A673 (cell line): Measurements from ENCODE around the gene CYP24A1. TPM values are rescaled to one million over a fixed set of nuclear protein-coding genes. Genes with fewer than 3 reads are reported as not detected.

ENCODE experiments used
- BruUV-seq: library from RNA; stranded (reverse); fragments of 400-500 nt; replicated peaks from 2 replicates; lab custom pipeline; 2021; lab: Mats Ljungman, UMichigan
- CTCF ChIA-PET: fragments of 300-600 bp; sonication (Branson Sonifier 250); formaldehyde crosslinking; loops from one replicate; lab custom pipeline; 2022; ENCODE audit warnings: antibody characterized with exemption; lab: Charles Lee
- POLR2A ChIA-PET: fragments of 300-600 bp; sonication (Branson Sonifier 250); formaldehyde crosslinking; loops from one replicate; lab custom pipeline; 2022; ENCODE audit warnings: antibody characterized with exemption; ENCODE audit not compliant: low non-redundant PET; lab: Charles Lee
- DNase-seq: peaks from one replicate; pipeline ENCODE4 v3.0.0-alpha.2; 2015; ENCODE audit warnings: low spot score
- H3K27ac ChIP-seq: fragments of 200-600 bp; sonication (generic); 2 replicates; pipeline ENCODE4 v1.5.1; 2016; ENCODE audit warnings: mixed run types, low read depth, mild to moderate bottlenecking, mixed read lengths, antibody characterized with exemption, low read length; ENCODE audit not compliant: poor library complexity, severe bottlenecking
- H3K27me3 ChIP-seq: fragments of 200-600 bp; sonication (generic); replicated peaks from 2 replicates; pipeline ENCODE4 v1.6.1; 2017; ENCODE audit warnings: mixed run types, low read depth, mild to moderate bottlenecking, mixed read lengths, antibody characterized with exemption, low read length; ENCODE audit not compliant: insufficient read depth, poor library complexity
- H3K36me3 ChIP-seq: fragments of 200-600 bp; sonication (generic); 2 replicates; pipeline ENCODE4 v1.6.1; 2016; ENCODE audit warnings: mixed run types, mild to moderate bottlenecking, mixed read lengths, antibody characterized with exemption, low read length; ENCODE audit not compliant: insufficient read depth, poor library complexity, severe bottlenecking
- H3K4me1 ChIP-seq: fragments of 200-600 bp; sonication (generic); 2 replicates; pipeline ENCODE4 v1.6.1; 2017; ENCODE audit warnings: mixed run types, mild to moderate bottlenecking, mixed read lengths, antibody characterized with exemption, low read length; ENCODE audit not compliant: insufficient read depth, poor library complexity, severe bottlenecking
- H3K4me3 ChIP-seq: fragments of 200-600 bp; sonication (generic); 2 replicates; pipeline ENCODE4 v1.5.1; 2016; ENCODE audit warnings: low read depth, mixed run types, mild to moderate bottlenecking, mixed read lengths, low read length; ENCODE audit not compliant: poor library complexity, severe bottlenecking
- H3K9me3 ChIP-seq: fragments of 200-600 bp; sonication (generic); 2 replicates; pipeline ENCODE4 v1.6.1; 2016; ENCODE audit warnings: mixed run types, low read depth, mild to moderate bottlenecking, mixed read lengths, antibody characterized with exemption, low read length; ENCODE audit not compliant: poor library complexity, severe bottlenecking
- CTCF ChIP-seq: fragments of 300-800, 200-600 bp; sonication (generic); conservative IDR thresholded peaks from 2 replicates; pipeline ENCODE4 v1.5.1; 2017; ENCODE audit warnings: low read depth, mild to moderate bottlenecking, antibody characterized with exemption, low read length, moderate library complexity, mixed read lengths
- EZH2 ChIP-seq: fragments of 200-600 bp; sonication (generic); IDR thresholded peaks from 2 replicates; pipeline ENCODE4 v1.6.1; 2017; ENCODE audit warnings: borderline replicate concordance, low read depth, mild to moderate bottlenecking, mixed read lengths, antibody characterized with exemption, low read length; ENCODE audit not compliant: poor library complexity, severe bottlenecking
- intact Hi-C: fragments of 100-400 bp; cut with micrococcal nuclease; formaldehyde crosslinking; loops from one replicate; pipeline ENCODE4 v1.10.0; 2022; ENCODE audit not compliant: unreplicated experiment
- total RNA-seq: library from RNA; stranded (reverse); gene quantifications from 2 replicates; pipeline ENCODE4 v1.2.3, GENCODE V29; 2021

Gene CYP24A1
- total RNA-seq, 1 experiment from 2014 or later = 0.56 TPM

DNA sequence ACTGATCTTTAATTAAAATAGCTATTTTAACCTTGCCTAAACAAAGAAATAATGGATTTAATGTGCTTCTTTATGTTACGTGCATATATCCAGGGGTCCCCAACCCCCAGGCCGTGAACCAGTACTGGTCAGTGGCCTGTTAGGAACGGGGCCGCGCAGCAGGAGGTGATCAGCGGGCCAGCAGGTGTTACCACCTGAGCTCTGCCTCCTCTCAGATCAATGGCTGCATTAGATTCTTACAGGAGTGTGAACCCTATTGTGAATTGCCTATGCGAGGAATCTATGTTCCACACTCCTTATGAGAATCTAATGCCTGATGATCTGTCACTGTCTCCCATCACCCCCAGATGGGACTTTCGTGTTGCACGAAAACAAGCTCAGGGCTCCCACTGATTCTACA is 8.8 kb downstream of the CYP24A1 start:
- Histone ChIP-seq H3K27me3 (no peaks in the 10 kb centered on the region), H3K27ac (no peak overlapping the region), H3K9me3 (no peaks in the 10 kb centered on the region), H3K4me3 (no peak overlapping the region), H3K4me1 (no peaks in the 10 kb centered on the region), H3K36me3 (no peaks in the 10 kb centered on the region)
- ChIA-PET CTCF (no interaction called here), POLR2A (no interaction called here)
- TF ChIP-seq CTCF (no peak), EZH2 (no peak)
- intact Hi-C loops = no loop called here
- no TSS peak for BruUV-seq
- DNase-seq = no peak

DNA sequence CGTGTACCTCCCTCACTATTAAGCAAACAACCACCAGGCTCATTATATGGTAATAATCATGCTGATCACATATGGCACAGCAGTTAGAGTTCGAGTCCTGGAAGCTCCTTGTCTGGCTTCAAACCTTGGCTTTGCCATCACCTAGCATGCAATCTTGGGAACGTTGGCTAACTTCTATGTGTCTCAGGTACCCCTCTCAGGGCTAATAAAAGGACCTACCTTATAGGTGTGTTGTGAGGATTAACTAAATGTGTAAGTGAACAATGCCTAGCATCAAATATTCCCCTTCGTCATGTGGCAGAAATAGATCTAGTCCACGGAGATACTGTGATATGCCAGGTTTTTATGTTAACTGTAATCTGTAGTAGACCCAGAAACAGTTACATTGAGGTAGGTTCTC is 10.4 kb downstream of the CYP24A1 start:
- no TSS peak for BruUV-seq

DNA sequence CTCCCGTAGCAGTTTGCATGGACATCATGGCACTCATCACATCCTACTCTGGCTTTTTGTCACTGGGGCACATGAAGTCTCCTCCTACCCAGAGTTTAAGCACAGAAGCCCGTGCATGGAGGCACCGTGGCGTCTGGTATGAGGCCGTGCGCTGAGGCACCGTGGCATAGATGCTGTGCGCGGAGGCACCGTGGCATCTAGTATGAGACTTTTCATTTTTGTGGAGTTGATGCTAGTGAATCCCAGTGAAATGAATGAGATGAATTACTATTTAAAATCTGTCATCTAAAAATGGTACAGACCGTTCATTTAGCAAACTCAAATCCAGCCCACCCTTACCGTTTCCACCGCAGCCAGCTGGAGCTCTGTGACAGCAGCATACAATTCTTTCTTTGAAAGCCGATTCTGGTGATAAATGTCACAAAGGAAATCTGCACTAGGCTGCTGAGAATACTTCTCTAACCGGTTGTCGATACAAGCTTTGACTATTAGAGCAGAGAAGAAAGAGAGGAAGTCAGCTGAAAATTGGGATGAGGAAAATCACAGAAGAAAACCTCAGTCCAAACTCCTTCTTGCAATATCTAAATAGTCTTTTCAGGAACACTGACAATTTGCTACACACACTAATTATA is 11.3 kb downstream of the CYP24A1 start:
- Histone ChIP-seq H3K27me3 (no peaks in the 10 kb centered on the region), H3K27ac (no peak overlapping the region), H3K9me3 (no peaks in the 10 kb centered on the region), H3K4me3 (no peak overlapping the region), H3K4me1 (no peaks in the 10 kb centered on the region), H3K36me3 (no peaks in the 10 kb centered on the region)
- ChIA-PET POLR2A (no interaction called here), CTCF (no interaction called here)
- no peak for DNase-seq
- intact Hi-C loops = no loop called here
- BruUV-seq = no TSS peak
- TF ChIP-seq EZH2 (no peak), CTCF (no peak)

More for the DNA sequence above, 10.4 kb downstream of the CYP24A1 start:
- POLR2A ChIA-PET = no interaction called here
- Histone ChIP-seq H3K4me3 (no peak overlapping the region), H3K4me1 (no peaks in the 10 kb centered on the region), H3K9me3 (no peaks in the 10 kb centered on the region), H3K27ac (no peak overlapping the region), H3K36me3 (no peaks in the 10 kb centered on the region), H3K27me3 (no peaks in the 10 kb centered on the region)
- CTCF ChIA-PET = no interaction called here
- TF ChIP-seq EZH2 = no peak
- TF ChIP-seq CTCF = no peak
- intact Hi-C loops = no loop called here
- no peak for DNase-seq
